HG02798 (cell line): ENCODE measurements around the gene CCDC71L.
"Not testable (repeated sequence)": the region's sequence is repeated elsewhere in the genome, so short reads cannot be mapped to it uniquely, and the experiment has no call there.

Source experiments
- ATAC-seq: cut with Tn5 transposase; IDR thresholded peaks from one replicate; pipeline ENCODE4 v1.9.1; 2021; ENCODE audit warnings: mild to moderate bottlenecking; ENCODE audit not compliant: unreplicated experiment, poor library complexity

Gene CCDC71L

DNA sequence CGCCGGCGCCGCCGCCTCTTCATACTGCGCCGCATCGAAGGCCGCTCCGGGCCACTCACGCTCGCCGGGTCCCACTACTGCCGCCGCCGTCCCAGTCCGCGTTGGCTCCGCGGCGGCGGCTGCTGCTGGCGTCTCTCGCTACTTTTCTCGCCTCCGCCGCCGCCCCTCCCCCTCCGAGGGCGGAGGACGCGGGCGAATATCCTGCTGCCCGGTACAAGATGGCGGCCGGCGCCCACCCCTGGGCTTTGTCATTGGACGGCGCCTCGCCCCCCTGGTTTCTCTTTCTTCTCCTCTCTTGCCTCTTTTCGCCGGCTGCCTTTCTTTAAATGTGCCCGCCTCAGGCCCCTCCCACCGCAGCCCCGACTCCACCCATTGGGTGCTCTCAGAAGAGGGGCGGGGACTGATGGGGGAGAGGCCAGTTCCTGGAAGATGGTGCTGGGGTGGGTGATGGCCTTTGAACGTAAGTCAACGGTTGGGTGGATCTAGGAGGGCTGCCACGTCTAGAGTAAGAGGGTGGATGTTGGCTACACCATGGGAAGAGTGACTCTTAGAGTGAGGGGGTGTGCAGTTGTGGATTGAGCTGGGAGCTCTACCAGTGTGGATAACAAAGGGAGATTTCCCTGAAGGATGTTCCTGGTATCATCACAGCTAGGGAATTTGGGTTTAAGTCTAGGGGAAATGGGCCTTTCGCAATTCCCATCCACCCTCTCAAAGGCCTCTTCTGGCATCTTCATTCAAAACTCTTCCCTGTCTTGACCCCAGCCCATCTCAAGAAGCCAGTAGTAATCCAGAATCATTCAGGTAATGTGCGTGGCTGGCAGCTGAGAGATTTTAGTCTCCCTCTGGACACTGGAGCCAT, at the start of gene CCDC71L:
Gene CCDC71L, minus strand, starts transcription at position 297 of the 859 bp plus-strand sequence. Its CDS starts 262 bp downstream, at position 35.
- peak; percentile 85 for ATAC-seq

DNA sequence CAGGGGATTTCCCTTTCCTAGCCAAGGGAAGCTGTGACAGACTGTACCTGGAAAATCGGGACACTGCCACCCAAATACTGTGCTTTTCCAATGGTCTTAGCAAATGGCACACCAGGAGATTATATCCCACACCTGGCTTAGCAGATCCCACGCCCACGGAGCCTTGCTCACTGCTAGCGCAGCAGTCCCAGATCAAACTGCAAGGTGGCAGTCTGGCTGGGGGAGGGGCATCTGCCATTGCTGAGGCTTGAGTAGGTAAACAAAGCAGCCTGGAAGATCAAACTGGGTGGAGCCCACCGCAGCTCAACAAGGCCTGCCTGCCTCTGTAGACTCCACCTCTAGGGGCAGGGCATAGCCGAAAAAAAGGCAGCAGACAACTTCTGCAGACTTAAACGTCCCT, 48.6 kb upstream of the CCDC71L start:
- ATAC-seq: not testable (repeated sequence)

DNA sequence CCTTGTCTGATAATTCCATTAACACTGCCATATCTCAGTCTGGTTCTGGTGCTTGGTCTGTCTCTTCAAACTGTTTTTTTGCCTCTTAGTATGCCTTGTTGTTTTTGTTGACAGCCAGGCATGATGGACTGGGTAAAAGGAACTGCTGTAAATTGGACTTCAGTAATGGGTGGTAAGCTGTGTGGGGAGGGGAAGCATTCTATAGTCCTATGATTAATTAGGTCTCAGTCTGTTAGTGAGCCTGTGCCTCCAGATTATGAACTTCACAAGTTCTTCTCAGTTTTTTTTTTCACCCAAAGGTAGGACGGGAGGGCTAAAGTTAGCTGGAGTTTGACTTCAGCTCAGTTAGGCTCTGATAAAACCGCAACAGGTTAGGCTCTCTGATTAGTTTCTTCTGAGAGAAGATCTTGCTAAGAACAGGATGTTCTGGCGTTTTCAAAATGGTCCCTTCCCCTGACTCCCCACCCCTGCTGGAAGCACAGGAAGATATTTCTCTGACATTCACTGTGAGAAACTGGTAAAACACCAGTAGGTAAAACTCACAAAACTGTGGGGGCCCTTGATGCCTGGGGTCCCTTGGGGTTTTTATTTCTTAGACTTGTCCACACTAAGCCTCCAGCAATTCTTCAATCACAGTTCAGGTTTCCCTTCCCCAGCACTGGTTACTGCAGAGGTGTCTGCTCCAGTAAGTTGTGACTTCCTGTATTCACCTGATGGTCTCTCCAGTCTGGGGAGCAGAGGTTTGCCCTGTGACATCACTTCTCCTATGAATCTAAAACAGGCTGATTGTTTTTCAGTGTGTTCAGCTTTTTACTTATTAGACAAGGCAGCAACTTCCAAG, 43.3 kb upstream of the CCDC71L start:
- ATAC-seq: no peak

DNA sequence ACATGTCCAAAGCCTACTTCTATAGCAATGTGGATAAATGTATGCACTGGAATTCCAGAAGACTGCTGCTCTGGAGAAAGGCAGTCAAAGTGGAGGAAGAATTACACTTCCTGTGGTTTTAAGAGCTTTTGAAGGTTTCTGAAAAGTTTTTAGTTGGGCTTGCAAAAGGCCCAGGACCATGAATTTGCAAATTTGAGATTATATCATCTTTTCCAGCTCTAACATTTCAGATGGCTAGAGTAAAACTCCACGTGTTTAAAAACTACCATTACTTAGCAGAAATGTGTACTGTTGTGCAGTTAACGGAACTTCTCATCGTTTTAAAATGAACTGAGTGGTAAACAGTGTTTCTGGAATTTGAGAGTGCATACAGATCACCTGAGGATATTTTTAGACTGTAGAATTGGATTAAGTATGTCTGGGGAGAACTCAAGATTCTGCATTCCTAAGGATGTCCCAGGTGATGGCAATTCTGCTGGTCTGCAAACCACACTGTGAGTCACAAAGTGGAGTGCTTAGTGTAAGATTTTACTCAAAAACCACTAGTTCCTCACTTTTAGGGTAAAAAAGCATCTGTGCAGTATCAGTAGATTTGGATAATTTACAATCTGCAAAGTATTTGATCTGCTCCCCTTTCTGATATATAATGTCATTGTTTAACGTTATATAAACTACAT, 32.9 kb upstream of the CCDC71L start:
- no peak for ATAC-seq

DNA sequence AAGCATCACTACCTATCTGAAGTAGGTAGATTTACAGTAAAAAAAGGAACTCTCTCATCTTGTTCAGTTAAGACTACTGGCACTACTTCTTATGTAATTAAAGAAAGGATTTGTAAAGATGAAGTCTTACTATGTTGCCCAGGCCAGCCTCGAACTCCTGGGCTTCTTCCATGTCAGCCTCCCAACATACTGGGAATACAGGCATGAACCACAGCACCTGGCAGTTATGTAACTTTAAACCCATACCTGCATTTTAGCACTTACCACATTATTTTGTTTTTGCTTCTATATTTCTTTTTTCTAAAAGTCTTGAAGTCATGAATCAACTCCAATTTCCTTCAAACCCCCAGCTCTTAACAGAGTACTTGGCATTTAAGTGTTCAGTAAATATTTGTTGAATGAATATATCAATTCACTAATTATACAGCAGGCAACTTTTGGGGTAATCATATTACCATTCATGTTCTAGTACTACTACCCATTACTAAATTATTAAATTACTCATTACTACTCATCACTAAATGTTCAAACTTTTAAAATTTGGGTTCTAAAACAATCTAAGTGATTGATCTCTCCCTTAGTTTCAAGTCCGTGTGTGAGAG, 31.6 kb upstream of the CCDC71L start:
- no peak for ATAC-seq

DNA sequence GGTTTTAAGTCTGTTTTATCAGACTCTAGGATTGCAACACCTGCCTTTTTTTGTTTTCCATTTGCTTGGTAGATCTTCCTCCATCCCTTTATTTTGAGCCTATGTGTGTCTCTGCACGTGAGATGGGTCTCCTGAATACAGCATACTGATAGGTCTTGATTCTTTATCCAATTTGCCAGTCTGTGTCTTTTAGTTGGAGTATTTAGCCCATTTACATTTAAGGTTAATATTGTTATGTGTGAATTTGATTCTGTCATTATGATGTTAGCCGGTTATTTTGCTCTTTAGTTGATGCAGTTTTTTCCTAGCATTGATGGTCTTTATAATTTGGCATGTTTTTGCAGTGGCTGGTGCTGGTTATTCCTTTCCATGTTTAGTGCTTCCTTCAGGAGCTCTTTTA, 27.2 kb upstream of the CCDC71L start:
- ATAC-seq: not testable (repeated sequence)

DNA sequence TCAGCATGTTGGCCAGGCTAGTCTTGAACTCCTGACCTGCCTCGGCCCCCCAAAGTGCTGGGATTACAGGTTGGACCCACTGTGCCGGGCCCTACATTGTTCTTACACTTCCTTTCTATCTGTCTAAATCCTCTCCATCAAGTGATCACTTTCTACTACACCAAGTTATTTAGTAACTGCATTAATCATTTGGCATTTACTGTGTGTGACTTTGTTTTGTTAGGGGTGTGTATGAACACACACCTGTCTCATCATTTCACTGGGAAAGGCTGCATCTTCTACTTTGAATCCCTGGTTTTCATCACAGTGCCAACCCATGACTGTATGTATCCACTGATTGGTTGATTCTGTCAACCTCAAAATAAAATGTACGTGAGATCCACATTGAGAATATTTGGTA, 23.0 kb upstream of the CCDC71L start:
- no peak for ATAC-seq

DNA sequence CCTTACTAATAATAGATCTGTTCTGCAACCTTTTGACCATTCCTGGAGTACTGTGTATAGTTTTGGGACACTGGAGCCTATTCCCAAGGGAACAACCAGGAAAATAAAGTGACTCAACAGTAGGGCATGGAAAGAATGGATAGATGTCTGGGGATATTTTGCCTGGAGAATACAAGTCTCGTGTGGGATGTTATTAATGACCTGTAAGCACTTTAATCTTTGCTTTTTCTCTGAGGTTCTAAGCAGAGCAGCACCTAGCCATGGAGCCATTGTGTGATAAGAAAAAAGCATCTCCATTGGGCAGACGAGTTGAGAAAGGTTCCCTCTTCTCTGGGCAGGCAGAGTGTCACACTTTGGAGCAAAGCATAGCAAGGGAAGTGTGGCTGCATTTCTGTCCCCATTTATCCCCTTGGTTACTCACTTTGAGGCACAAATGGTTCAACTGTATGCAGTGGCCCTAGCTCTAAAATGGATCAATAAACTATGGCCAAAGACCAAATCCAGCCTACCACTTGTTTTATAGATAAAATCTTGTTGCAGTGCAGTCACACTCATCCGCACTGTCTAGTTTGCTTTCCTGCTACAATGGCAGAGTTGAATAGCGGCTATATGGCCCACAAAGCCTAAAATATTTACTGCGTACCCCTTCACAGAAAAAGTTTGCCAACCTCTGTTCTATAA, 21.0 kb upstream of the CCDC71L start:
- ATAC-seq: no peak

DNA sequence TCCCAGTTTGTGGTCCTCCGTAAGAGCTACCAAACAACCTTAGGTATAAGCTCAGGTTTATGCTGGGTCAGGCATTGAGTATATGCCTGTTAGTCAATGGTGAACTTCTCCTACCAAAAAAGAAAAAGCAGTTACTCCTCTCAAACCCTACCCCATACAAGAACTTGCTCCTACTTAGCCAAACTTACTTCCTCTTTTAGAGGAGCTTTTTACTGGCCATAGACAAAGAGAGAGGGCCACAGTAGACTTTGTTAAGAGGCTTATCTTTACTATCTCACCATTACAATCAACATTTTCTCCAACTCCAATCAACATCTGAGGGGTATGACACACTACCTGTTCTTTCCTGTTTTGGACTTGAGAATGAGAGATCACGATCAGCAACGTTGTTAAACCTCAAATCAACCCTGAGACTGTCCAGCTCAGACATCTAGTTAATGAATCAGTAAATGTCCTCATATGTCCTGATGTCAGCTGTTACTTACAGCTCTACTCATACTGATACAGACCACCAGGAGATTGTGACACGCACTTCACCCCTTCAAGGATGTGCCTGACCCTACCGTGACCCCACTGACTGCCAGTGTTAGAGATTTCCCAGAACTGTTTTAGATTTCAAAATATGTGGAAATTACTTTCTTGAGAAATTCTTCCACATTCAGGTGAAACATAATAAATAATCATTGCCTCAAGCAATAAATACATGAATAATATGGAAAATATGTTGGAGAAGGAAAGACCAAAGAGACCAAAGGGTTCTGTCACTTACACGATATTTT, 18.4 kb upstream of the CCDC71L start:
- no peak for ATAC-seq

DNA sequence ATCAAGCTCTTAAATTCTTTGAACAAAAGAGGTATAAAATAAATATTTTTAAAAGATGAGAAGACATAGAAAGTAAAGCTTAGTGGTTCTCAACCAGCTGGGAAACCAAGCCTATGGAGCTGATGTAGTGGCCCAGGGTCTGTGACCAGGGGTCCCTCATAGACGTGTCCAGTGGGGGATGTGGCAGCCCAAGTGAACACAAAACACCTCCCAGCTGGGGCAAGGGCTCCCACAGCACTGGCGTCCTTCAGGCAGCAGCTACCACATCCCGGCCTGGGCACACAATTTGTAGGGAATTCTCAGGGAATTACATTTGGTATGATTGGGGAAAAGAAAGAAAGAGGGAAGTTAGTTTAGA, 17.8 kb upstream of the CCDC71L start:
- ATAC-seq: no peak

DNA sequence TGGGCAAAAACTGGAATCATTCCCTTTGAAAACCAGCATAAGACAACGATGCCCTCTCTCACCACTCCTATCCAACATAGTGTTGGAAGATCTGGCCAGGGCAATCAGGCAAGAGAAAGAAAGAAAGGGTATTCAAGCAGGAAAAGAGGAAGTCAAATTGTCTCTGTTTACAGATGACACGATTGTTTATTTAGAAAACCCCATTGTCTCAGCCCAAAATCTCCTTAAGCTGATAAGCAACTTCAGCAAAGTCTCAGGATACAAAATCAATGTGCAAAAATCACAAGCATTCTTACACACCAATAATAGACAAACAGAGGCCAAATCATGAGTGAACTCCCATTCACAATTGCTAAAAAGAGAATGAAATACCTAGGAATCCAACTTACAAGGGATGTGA, 15.5 kb upstream of the CCDC71L start:
- ATAC-seq: not testable (repeated sequence)

DNA sequence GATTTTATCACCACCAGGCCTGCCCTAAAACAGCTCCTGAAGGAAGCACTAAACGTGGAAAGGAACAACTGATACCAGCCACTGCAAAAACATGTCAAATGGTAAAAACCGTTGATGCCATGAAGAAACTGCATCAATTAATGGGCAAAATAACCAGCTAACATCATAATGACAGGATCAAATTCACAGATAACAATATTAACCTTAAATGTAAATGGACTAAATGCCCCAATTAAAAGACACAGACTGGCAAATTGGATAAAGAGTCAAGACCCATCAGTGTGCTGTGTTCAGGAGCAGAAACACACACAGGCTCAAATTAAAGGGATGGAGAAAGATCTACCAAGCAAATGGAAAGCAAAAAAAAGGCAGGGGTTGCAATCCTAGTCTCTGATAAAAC, 12.7 kb upstream of the CCDC71L start:
- ATAC-seq: not testable (repeated sequence)

DNA sequence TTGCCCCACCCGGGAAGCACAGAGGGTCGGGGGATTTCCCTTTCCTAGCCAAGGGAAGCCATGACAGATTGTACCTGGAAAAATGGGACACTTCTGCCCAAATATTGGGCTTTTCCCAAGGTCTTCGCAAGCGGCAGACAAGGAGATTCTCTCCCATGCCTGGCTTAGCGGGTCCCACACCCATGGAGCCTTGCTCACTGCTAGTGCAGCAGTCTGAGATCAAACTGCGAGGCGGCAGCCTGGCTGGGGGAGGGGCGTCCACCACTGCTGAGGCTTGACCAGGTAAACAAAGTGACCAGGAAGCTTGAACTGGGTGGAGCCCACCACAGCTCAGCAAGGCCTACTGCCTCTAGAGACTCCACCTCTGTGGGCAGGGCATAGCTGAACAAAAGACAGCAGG, 11.0 kb upstream of the CCDC71L start:
- ATAC-seq: not testable (repeated sequence)

DNA sequence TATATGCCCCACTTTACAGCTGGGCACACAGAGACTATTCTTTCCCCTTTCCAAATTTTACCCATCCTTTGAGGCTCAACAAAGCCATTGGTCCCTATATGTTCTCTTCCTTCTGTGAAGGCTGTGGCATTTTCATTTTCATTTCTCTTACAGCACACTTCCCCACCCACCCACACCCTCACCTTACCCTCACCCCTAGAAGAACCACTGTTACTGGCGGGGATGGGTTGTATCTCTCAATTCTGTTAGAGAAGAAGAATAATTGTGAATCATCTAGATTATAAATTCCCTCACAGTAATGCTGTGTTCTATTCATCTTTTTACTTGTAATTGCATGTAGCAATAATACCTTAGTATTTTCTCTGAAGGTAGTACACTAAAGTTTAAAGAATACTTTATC, 10.2 kb upstream of the CCDC71L start:
- no peak for ATAC-seq

DNA sequence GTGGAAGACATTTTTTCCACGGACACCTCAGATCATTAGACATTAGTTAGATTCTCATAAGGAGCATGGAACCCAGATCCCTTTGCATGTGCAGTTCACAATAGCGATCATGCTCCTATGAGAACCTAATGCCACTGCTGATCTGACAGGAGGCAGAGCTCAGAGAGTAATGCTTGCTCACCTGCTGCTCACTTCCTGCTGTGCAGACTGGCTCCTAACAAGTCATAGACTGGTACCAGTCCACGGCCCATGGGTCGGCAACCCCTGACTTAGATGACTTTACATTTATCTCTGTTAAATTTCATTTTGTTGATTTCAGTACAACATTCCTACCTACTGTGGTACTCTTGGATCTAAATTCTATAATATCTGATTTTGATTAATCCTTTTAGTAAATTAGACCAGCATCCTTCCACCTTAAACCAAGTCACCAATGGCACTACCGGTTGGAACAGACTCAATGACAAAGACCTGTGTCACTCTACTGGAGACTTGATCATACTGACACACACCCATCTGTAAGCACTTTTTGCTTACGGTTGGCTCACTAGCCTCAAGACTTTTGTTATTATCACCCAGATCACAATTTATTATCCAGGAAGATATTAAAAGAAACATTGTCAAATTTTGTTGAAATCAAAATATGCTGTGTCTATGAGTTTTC, 8.0 kb upstream of the CCDC71L start:
- no peak for ATAC-seq

DNA sequence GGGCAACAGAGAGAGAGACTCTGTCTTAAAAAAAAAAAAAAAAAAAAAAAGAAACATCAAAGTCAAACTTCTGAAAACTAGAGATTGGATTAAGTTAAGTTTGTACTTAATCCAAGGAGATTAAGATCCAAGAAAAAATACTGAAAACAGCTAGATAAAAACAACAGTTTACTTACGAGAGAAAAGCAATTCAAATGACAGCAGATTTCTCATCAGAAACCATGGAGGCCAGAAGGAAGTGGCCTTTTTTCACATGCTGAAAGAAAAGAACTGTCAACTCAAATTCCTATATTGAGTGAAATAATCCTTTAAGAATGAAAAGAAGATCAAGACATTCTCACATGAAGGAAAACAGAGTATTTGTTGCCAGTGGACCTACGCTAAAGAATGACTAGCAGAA, 5.4 kb upstream of the CCDC71L start:
- no peak for ATAC-seq

DNA sequence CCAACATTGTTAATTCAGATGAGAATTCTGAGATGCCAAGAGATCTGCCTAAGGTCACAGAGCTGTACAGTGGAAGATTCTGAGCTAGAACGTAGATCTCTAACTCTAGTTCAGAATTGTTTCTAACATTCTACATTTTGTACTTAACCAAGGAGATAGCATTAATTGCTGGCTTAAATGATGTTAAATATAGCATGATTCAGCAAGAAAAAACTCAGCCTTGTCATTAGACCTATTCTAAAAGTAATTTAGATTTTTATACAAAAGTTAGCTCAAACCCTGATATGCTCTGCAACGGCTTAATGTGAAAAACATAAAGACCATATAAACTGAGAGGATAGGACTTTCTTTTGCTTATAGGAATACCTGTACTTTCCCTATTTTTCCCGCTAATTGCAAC, 3.4 kb upstream of the CCDC71L start:
- no peak for ATAC-seq

DNA sequence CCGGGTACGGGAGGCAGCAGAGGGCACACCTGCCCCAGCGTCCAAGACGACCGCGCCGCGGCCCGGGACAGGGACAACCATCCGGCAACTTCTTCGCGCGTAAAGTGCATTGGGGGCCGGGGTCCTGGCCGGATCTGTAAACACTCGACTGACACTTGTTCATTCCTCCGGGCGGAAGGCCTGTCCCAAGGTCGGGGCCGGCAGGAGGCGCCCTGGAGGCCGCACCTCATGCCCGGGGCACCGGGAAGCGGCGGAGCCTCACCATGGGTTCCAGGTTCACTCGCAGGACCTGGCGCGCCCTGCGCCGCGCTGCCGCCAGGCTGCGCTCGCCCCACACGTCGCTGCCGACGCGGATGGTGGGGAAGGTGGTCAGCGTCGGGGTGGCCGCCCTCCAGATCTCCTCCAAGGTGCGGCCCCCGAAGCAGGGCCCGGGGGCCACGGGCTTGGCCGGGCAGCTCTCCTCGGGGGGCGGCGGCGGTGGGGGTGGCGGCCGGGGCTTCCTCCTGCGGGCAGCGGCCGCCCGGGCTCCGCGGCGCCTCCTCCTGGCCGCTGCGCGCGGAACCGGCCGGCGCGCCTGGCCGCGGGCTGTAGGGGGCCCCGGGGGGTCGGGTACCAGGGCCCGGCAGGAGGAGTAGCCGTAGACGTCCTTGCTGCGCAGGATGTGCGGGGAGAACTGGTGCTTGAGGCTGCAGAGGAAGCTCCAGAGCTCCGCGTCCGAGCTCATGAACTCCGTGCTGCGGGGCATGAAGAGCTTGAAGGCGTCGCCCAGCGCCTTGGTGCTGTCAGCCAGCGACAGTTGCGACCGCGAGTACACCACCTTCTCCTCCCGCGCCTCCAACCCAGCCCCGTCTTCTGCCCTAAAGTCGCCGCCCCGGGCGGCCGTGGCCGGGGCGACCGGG, 746 bp downstream of the CCDC71L start:
- ATAC-seq: peak; percentile 66
